Hematopoietic multipotent progenitor cell (in vitro differentiated cells): ENCODE results near the gene CACNA2D4. TPM values are rescaled to one million over a fixed set of nuclear protein-coding genes. Genes with fewer than 3 reads are reported as not detected.

Experiments
- DNase-seq, 3 donors: peaks; one replicate each; pipeline ENCODE4 v3.0.0-alpha.2; 2011 to 2015; ENCODE audit warnings: low read depth in 2 of 3, low spot score in 2 of 3
- total RNA-seq: library from RNA; depleted of rRNA; stranded (reverse); fragments of >200 nt; gene quantifications from one replicate; pipeline ENCODE4 v1.2.3, GENCODE V29; 2012

The CACNA2D4 gene
- total RNA-seq, 1 donor = 9.4 TPM

DNA sequence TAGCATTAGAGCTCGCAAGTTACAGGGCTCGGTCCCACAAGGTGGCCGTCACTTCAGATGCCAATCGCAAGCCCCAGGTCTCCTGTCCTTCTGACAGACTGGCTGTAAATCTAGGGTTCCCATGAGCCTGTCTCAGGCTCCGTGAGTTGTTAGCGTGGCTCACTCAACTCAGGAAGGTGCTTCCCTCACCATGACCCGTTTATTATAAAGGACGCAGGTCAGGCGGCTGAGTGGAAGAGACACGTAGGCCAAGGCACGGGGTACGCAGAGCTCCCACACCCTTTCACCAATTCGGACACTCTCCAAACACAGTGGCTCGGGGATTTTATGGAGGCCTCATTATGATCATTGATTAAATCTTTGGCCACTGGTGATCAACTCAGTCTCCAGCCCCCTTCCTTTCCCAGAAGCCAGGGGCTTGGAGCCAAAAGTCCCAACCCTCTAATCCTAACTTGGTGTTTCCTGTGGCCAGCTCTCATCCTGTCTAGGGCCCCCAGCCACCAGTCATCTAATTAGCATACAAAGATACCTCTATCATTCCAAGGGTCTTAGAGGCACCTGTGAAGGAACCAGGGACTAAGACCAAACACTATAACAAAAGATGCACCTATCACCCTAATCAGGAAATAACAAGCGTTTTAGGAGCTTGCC is 123.9 kb downstream of the CACNA2D4 start:
- DNase-seq = no peak

DNA sequence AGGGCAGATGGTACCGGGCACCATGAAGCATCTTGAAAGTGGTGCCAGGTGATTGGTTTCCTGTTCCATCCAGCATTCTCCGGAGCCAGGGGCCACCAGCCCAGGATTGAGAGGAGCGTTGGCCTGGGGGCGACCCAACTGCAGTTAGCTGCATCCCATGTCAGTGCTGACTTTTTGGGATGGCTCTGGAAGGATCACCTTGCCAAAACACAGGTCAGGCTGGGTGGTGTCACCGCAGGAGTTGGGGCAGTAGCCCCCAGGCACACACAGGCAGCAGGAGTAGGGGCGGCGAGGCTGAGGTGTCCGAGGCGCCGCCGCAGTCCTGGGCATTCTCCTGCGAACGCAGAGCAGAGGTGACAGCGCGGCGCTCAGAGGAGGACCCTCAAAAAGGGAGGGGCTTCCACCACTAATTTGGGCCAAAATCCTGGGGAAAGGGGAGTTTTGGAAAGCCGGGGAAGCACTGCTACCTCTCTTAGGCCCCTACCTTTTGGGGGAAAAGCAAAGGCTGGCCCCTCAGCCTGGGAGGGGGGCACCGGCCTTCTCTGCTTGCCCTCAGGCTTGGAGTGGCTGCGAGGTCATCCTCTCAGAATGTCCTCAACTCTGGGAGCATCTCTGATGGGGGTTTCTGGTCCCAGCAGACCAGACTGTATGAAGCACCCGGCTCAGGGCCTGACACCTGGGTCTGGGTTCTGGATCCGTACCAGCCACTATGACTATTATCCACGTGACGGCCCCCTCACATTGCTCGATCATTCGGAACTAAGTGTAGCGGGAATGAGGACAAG is 124.8 kb downstream of the CACNA2D4 start:
- no peak for DNase-seq

DNA sequence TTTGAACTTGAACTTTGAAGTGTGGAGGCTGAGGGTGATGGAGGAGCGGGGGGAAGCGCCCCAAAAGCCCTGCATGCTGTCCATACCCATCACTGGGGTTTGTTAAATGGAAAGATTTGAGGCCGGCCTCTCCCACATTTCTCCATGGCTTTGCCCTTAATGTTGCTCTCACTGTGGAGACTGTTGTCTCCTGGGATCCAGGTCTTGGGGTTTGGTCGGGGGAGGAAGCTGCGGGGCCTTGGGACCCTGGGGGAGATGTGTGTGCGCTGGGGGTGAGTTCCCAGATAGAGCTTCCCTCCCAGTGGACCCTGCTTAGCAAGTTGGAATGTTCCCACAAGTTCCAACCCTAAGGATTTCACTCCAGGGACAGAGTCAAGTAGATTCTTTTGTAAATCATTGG is 126.0 kb downstream of the CACNA2D4 start:
- DNase-seq = no peak

DNA sequence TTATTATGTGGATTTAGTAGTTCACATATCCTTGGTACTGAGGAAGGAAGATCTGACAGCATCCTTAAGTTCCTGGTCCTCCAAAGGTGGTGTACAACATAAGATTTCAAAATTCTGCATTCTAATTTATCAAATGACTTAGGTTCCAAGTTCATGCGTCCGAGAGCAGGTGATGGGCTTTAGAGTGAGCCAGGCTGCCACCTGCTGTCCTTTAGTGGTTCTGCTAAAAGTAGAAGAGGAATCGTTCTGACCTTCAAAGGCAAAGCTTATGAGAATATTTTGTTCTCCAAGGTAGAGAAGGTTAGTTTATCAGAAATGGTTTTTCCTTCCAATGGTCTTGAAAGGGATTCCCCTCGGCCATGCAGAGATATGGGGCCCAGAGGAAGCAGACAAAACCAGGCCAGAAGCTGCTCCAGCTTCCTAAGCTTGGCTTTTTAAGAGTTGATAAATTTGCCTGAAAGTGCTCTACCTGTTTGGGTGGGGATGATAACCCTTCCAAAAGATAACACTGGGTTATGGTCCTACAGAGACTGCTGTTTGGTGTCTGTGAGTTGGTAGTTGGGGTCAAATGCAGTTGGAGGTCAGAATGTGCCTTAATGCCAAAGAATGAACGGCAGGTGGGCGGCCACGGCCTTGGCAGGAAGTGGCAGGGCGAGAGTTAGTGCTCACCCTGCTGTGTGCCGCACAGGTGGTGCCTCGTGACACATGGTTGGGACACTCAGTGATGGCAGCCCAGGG is 127.2 kb downstream of the CACNA2D4 start:
- peak; percentile 45 to 87 (median 64) for DNase-seq

DNA sequence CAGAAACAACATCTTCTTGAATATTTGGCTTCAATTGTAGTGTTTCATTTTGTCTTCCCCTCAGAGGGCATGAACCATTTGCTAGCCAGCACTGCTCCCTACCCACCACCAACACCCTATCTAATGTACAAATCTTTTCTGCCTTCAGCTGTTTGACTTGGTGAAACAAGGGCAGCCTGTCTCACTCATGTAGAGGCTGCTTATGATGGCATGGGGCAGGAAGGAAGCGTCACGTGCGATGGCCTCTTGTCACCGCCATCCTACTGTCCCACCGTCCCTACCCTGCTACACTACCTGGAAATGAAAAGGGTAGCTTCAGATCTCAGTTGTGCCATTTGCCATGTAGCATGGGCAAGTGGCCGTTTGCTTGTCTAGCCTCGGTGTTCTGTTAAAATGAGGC is 128.0 kb downstream of the CACNA2D4 start:
- no peak for DNase-seq

DNA sequence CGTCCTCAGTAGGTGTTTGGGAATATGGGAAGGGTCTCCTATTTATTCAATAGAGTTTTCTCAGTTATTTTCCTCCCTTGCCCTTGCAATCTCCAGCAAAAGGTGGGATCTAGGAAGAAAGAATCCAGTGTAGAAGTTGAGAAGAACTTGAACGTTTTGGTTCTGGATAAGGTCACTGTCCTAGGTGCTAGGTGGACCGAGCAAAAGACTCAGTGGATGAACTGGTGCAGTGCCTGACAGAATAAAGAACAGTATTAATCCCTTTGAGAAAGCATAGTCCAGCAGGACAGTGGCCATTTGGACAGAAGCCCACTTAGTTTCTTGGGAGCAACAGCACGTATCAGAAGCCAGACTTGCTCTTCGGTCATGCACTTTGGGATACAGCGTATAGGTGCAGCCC is 130.7 kb downstream of the CACNA2D4 start:
- no peak for DNase-seq

DNA sequence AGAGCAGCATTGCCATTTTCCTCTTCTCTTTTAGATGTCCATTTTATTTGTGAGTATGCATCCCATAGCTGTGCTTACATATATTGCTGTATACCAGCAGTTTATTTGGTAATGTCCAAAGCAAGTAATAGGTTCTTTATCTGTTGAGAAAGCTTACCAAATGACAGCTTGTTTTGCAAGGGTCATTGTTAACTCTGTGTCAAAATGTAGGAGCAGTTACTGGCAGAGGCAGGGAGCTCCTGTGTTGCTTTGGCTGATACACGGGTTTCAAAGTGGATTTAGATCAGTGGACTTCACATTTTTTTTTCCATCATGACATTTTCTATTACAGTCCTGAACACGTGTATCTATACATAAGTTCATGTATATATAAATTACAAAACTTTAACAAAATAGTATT is 136.2 kb downstream of the CACNA2D4 start:
- DNase-seq = no peak

DNA sequence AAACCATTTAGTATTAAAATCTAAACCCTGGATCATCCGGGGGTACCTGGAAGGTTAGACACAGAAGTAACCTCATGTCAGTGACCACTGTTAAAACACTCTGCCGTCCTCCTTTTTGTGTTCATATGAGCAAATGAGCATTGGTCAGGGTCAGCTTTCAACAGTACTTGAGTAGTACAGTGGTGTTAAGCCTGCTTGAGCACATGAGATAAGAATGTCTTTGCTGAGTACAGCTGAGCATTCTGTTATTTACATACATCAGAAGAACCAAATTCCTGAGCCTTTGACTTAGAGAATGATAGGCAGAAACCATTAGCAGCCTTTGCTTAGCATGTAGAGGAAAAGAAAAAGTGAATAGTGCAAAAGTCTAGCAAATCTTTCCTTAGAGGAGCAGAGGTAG is 136.7 kb downstream of the CACNA2D4 start:
- DNase-seq = no peak

DNA sequence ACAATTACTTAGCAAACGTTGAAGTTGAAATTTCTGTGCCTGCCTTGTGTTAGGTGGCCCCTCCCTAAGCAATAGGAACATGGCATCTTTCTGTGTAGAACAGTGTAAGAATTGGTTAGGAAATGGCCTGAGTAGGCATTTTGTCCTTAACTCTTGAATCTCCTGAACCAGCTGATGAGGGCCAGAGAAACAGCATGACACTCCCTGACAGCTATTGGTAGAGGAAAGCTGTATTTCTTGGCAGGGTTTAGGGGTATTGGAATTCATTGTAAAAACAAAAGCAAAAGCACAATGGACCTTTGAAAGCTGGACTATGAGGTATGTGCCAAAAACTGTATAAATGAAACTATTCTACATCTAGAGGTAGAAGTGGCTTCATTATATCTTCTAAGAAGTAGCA is 138.7 kb downstream of the CACNA2D4 start:
- DNase-seq = no peak

DNA sequence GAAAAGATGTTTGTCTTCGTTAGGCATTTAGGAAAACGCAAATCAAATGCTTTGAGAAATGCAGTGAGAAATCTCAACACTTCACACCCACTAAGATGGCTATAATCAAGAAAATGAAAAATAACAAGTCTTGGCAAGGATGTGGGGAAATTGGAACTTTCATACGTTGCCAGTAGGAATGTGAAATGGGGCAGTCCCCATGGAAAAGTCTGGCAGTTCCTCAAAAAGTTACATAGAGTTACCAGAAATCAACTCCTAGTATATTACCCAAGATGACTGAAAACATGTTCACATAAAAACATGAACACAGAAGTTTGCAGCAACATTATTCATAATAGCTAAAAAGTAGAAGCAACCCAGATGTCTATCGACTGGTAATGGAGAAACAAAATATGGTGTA is 139.5 kb downstream of the CACNA2D4 start:
- DNase-seq = no peak

DNA sequence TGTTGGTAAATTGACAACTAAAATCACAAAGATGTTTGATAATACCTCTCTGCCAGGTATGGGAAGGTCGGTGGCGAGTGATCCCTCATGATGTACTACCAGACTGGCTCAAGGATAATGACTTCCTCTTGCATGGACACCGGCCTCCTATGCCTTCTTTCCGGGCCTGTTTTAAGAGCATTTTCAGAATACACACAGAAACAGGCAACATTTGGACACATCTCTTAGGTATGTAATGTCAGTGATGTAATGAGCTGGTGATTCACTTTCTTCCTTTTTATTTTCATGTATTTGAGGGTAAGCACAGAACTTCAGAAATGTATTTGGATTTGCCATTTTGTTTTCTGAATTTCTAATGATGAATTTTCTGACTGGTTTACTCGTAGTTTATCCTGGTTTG is 140.7 kb downstream of the CACNA2D4 start:
- no peak for DNase-seq

DNA sequence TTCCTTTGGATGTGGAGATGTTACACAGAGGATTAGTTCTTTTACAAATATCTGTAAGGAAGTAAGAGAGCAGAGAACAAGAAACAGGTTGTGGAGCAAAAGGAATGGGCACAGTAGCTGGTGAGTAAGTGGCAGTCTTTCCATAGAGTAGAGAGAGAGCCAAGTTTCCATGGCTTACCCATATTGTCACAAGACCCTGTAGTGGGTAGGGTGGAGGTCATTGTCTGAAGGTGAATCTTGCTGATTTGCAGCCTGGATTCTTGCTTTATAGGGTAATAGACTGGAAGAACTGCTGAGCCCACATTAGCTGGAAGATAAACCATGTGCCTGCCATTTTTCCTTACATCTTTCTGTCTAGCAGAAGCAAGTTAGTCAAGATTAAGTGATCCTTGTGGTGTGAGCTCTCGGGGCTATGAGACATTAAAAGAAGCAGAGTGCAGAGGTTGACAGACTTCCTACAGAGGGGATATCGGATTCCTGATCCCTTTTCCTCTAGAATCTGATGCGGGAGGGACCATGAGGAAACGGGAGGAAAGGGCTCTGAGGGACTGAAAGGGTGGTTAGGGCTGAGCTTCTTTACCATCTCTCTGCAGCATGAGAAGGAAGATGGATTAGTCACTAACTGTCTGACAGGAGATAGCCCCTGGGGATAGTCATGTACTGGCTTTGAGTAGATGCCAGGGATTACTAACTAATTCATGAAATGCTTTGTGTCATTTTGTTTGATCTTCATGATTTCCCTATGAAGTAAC is 142.1 kb downstream of the CACNA2D4 start:
- DNase-seq = no peak

DNA sequence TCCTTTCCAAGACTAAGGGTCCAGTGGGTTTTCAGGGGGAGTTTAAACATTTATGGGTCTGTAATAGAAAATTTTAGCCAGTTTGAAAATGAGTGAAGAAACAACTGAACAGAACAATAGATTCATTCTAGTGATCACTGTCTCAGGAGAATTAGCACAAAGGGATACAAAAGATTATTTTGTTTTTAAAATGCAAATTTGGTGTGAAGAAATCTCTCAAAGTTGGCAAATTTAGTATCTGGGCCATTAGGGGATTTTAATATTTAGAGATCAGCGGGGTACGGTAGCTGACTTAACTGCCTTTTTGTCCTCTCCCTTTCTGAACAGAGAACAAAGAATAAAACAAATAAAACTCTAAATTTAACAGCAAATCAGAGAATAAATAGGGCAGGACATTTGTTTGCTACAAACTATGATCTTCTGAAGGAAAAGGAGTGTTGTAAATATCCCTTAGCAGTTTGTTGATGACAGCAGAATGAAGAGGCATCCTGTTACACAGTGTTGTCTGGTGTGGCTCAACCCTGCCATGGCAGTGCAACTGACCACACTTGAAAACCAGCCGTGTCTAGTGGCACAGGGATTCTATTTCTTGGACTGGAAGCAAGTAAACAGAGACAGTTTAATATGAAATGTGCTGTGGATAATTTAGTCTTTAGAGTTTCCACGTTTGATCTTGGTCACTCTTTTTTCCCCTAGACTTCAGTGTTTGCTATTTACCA is 144.4 kb downstream of the CACNA2D4 start:
- no peak for DNase-seq

DNA sequence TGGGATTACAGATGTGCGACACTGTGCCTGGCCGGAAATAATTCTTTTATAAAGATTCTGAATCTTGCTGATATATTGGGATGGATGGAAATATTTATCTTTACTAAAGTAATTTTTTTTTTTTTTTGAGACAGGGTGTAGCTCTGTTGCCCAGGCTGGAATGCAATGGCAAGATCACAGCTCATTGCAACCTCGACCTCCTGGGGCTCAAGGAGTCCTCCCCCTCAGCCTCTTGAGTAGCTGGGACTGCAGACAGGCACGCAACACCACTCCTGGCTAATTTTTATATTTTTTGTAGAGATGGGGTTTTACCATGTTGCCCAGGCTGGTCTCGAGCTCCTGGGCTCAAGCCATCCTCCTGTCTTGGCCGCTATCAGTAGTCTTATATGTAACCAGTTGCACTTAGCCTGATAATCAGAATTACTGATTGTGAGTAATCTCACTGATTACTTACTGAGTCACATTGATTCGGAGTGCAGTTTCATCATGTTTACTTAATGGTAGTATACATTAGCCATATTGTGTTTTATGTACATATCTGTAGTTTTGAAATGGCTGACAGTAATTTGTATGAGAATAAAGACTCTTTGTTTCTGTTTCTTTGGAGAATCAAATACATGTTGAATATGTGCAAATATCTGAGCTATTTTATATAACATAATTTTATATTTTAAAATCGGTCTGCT is 148.5 kb downstream of the CACNA2D4 start:
- DNase-seq = no peak

DNA sequence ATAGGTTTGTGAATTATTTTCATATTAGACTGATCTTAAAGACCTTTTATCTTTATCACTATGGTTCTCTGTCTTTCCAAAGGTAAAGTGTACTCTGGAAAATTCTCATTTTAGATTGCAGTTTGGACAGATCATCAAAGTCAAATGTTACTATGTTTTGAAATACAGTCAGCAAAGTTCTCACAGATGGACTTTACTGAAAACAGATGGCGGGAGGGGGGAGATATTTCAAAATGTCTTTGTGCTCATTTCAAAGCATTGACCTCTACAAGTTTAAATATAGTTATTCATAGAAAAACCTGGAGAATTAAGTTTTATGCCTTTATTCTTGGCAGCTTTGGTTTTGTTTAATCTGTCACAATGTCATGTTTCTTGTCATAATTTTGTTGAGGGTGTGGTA is 149.8 kb downstream of the CACNA2D4 start:
- no peak for DNase-seq

DNA sequence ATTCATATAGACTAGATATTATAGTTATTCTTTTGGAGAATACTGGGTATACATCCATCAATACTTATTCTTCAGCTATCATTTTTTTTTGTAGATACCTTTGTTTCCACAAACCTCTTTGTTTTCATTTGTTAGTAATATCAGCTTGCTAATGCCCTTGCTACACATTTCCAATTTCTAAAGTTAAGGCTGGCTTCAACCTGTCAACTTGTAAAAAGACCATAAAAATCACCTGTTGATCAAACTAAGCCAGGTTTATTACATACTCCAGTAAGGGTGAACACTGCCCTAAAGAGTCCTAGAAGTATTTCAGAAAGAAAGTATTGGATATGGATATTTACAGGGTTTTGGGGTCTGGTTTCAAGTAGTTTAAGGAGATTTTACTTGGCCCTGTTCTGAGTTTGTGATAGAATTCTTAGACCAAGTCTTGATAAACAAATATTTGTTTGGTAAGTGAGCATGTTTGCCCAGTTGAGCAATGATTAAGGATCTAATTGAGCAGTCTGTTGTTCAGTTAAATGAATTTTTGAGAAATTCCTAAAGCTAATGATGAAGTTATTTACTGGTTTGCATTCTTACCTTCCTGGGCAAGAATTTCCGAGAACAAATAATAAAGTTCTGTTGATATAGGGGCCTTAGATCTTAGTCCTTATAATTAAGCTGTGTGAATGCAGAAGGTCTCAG is 150.9 kb downstream of the CACNA2D4 start:
- DNase-seq = no peak

DNA sequence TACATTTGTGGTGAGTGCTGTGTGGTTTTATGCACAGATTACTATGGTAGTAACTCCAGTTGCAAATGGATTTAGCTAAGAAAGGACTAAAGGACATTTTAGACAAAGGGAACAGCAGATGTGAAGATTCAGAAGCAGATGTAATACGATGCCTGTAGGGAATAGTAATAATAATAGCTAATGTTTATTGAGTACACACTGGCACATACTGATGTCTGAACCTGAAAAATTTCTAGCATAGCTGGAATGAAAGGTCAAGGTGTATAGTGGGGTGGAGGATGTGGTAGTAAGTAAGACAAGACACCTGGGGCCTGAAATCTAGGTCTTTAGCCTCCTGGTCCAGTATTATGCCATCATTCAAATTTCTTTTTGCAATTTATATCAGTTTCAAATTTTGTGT is 152.3 kb downstream of the CACNA2D4 start:
- DNase-seq = no peak

DNA sequence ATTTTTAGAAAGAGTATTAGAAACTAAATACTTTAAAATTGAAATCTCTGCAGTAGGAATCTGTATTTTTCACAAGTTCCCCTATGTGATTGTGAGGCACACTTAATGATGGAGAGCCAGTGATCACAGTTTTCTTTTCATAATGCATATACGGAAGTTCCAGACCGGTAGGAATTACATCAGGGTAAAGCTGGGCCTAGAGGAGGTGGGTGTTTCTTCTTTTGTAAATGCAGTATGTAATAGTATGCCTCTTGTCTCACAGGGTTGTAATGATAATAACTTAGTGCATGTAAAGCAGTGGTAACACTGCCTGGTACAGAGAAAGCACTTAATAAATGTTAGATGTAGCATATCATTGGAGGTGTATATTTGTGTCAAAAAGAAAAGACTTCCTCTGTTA is 155.3 kb downstream of the CACNA2D4 start:
- DNase-seq = no peak

DNA sequence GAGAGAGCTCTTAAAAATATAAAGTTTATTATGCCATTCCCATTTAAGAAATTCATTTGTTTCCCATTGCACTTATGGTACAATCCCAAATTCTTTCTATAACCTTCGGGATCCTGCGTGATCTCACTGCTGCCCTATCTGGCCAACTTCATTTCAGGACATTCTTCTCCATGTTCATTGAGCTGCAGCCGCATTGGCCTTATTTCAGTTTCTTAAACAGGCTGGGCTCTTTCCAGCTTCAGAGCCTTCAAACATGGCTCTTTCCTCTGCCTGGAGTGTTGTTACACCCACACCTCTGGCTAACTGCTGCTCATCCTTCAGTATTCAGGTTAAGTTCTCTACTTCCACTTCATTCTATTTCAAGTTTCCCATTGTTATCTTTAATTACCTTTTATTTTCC is 156.6 kb downstream of the CACNA2D4 start:
- DNase-seq = no peak
